GM12878 (cell line): ENCODE measurements around the gene PPP1R3E. TPM values are rescaled to one million over a fixed set of nuclear protein-coding genes. Genes with fewer than 3 reads are reported as not detected.

Experiments used
- ESRRA ChIP-seq: IDR thresholded peaks from 2 replicates; pipeline ENCODE4 v1.6.1; 2012; ENCODE audit warnings: mild to moderate bottlenecking, low read length, improper control_type of control experiment
- IRF4 ChIP-seq: IDR thresholded peaks from 2 replicates; pipeline ENCODE4 v1.6.1; 2011; ENCODE audit warnings: low read depth, low read length
- MLLT1 ChIP-seq: fragments of 450-650 bp; IDR thresholded peaks from 2 replicates; pipeline ENCODE4 v1.6.1; 2016; ENCODE audit warnings: mild to moderate bottlenecking
- MXI1 ChIP-seq: fragments of 150-350 bp; IDR thresholded peaks from 2 replicates; pipeline ENCODE4 v1.6.1; 2011; ENCODE audit warnings: low read depth, mild to moderate bottlenecking, inconsistent platforms, low read length, improper control_type of control experiment
- WRNIP1 ChIP-seq: IDR thresholded peaks from 2 replicates; pipeline ENCODE4 v1.6.1; 2011; ENCODE audit warnings: low read depth, low read length, improper control_type of control experiment, borderline replicate concordance
- ZNF592 ChIP-seq: fragments of 450-650 bp; IDR thresholded peaks from 2 replicates; pipeline ENCODE4 v1.6.1; 2017; ENCODE audit warnings: mild to moderate bottlenecking, moderate library complexity
- polyA plus RNA-seq, 11 experiments: library from polyadenylated mRNA; depleted of rRNA in 4 of 11; unstranded in 6 of 11; stranded (reverse) in 5 of 11; fragments of >200 nt; fragmentation: Nextera tagmentation in 4 of 11; fragmentation: Illumina TruSeq in 1 of 11; extraction: Ambion mirVana in 4 of 11; extraction: Trizol in 1 of 11; gene quantifications; 1 replicate in 1 of 11; 2 replicates in 10 of 11; pipeline versions ENCODE4 v1.2.1 to v1.2.3, GENCODE V29; 2011 to 2016; ENCODE audit warnings: inconsistent platforms in 2 of 11, missing spikeins in 2 of 11, low read depth in 1 of 11
- total RNA-seq, 4 experiments: library from RNA; depleted of rRNA in 3 of 4; stranded (reverse); fragments of >200 nt in 3 of 4; fragmentation: Illumina TruSeq in 1 of 4; extraction: Trizol in 1 of 4; gene quantifications; 2 replicates each; pipeline versions ENCODE4 v1.2.1 to v1.2.3, GENCODE V29; 2013 to 2021

Gene PPP1R3E
- total and polyA plus RNA-seq, 10 of the 15 experiments (the other 5 are each of a cell fraction or from before 2014, with no cell fraction given) = 4.6 to 26.4 (median 7.1) TPM

GRCh38 chr14:23286902-23287479 lies 15.7 kb downstream of the PPP1R3E start (continued):
- TF ChIP-seq IRF4 (no peak), MXI1 (no peak), WRNIP1 (no peak), ESRRA (no peak), MLLT1 (no peak), ZNF592 (no peak)
